Heart left ventricle (tissue), 16 donors: ENCODE results near the gene SERINC5. TPM values are rescaled to one million over a fixed set of nuclear protein-coding genes. Genes with fewer than 3 reads are reported as not detected.

Source experiments
- ATAC-seq, 4 donors: fragments of 200-7000 bp; cut with Tn5 transposase; one replicate each; pipeline ENCODE4 v1.9.1; 2020 to 2022; ENCODE audit warnings: moderate library complexity in 4 of 4, mild to moderate bottlenecking in 3 of 4, moderate number of reproducible peaks in 1 of 4
- DNase-seq, 5 donors: peaks; one replicate each; pipeline ENCODE4 v3.0.0-alpha.2; 2020
- H3K27ac ChIP-seq, 12 donors: fragments of 200-600 bp; sonication (generic) in 4 of 12; one replicate each; pipeline versions ENCODE4 v1.5.0 to v1.8.0; 2016 to 2022; ENCODE audit warnings: mild to moderate bottlenecking in 2 of 12
- H3K27me3 ChIP-seq, 9 donors: fragments of 200-600 bp; sonication (generic) in 2 of 9; one replicate each; pipeline versions ENCODE4 v1.5.1 to v1.8.0; 2016 to 2022; ENCODE audit warnings: mild to moderate bottlenecking in 3 of 9
- H3K36me3 ChIP-seq, 9 donors: fragments of 200-600 bp; sonication (generic) in 2 of 9; one replicate each; pipeline versions ENCODE4 v1.5.0 to v1.8.0; 2018 to 2022; ENCODE audit warnings: mild to moderate bottlenecking in 2 of 9
- H3K4me1 ChIP-seq, 12 donors: fragments of 200-600 bp; sonication (generic) in 4 of 12; one replicate each; pipeline versions ENCODE4 v1.5.0 to v1.8.0; 2016 to 2022; ENCODE audit warnings: mild to moderate bottlenecking in 3 of 12
- H3K4me3 ChIP-seq, 12 donors: fragments of 200-600 bp; sonication (generic) in 4 of 12; one replicate each; pipeline versions ENCODE4 v1.5.0 to v1.8.0; 2017 to 2022; ENCODE audit warnings: mild to moderate bottlenecking in 9 of 12, moderate library complexity in 4 of 12
- H3K9me3 ChIP-seq, 12 donors: fragments of 200-600 bp; sonication (generic) in 4 of 12; one replicate each; pipeline versions ENCODE4 v1.5.0 to v1.8.0; 2016 to 2022; ENCODE audit warnings: mild to moderate bottlenecking in 1 of 12
- POLR2A ChIP-seq, 2 donors: fragments of 450-650 bp; IDR thresholded peaks; one replicate each; pipeline ENCODE4 v1.6.1; 2017; ENCODE audit warnings: antibody characterized with exemption in 2 of 2, mild to moderate bottlenecking in 2 of 2, moderate library complexity in 2 of 2
- WGBS, 4 donors: extraction: QIAGEN DNeasy Blood & Tissue Kit in 2 of 4; methylation state at CpG; one replicate each; pipeline versions ENCODE4 v1.1.5 to v1.1.7; 2013 to 2018; 5-methylcytosine and 5-hydroxymethylcytosine counted together
- intact Hi-C, 10 donors: fragments of 100-400 bp; cut with DNase I; formaldehyde crosslinking; loops; one replicate each; pipeline versions ENCODE4 v1.11.1 to v1.14.2; 2022
- polyA plus RNA-seq, 2 donors: library from polyadenylated mRNA; stranded (reverse); fragments of 200-250 nt; gene quantifications; one replicate each; pipeline ENCODE4 v1.2.3, GENCODE V29; 2013
- total RNA-seq, 9 donors: library from RNA; depleted of rRNA in 2 of 9; stranded (reverse); fragments of >200 nt in 2 of 9; fragmentation: NEBNext Ultra II Directional in 3 of 9; extraction: Animal tissue kit (Norgen Biotek cat#: 25700) in 3 of 9; gene quantifications; one replicate each; pipeline versions ENCODE4 v1.1.0 to v1.2.4, GENCODE V29; 2016 to 2023
- TF ChIP-seq, protein P1 (sequence below), 12 donors: fragments of 200-600 bp; sonication (generic) in 4 of 12; IDR thresholded peaks; one replicate each; pipeline versions ENCODE4 v1.5.0 to v1.8.0; 2018 to 2022; ENCODE audit warnings: antibody characterized with exemption in 12 of 12, mild to moderate bottlenecking in 5 of 12
- donor health status: ischemic (EF 13 %, LVEDD 7.1; RV severe dilation, severe dysfunction).
- donor health status: healthy with polysubstance abuse.
- donor health status: DM: no; HTN: yes; CAD: no.
- donor health status: DM: no; HTN: no; CAD: no.
- donor health status: ischemic (EF 25% LVEDD 6.9; RV normal size, moderate dysfunction).
- donor health status: ischemic (EF 25% LVEDD 5.7; RV mildly dilated, moderate dysfunction).
- donor health status: healthy.
- donor health status: DM: yes; HTN: yes; CAD: no.
- donor health status: ischemic (EF 35%, LVEDD 5.7; RV mildly dilated, moderate dysfunction).
- donor health status: nonischemic (EF 11% LVEDD 7.7; RV severe dilation, severe dysfunction).
- donor health status: DM: yes; HTN: yes; CAD: no.
- donor health status: PGD.
- donor health status: ischemic (EF 29% LVEDD 5.4; RV normal size, mild dysfunction).
- donor health status: nonischemic (EF 23%, LVEDD 6.1; RV moderate dilation, normal function).

The SERINC5 gene
- total and polyA plus RNA-seq, 11 donors = 3.2 to 25.9 (median 13.5) TPM

DNA sequence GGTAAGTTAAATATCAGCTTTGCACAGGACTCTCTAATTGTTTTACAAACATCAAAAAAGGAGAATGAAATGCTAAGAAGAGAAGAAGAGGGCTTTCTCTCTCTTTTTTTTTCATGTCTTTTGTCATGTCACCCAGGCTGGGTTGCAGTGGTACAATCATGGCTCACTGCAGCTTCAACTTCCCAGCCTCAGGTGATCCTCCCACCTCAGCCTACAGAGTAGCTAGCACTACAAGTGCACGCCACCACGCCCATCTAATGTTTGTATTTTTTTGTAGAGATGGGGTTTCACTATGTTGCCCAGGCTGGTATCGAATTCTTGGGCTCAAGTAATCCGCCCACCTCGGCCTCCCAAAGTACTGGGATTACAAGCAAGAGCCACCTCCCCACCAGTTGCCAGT lies 18.6 kb downstream of the SERINC5 start:
- peaks cover 0 to 9% (median 0%) of the 10 kb centered on the region in 9 donors for H3K36me3 ChIP-seq
- H3K4me3 ChIP-seq = no peak overlapping the region
- WGBS, 4 donors = 95 to 98% (median 97%) methylated on average over 5 of the region's 5 CpGs
- H3K27me3 ChIP-seq = no peaks in the 10 kb centered on the region
- ATAC-seq = no peak
- H3K9me3 ChIP-seq = no peaks in the 10 kb centered on the region
- intact Hi-C loops = no loop called here
- DNase-seq = no peak
- no peak overlapping the region for H3K27ac ChIP-seq
- peaks cover 6 to 43% (median 25%) of the 10 kb centered on the region in 12 donors for H3K4me1 ChIP-seq
- no peak for TF ChIP-seq POLR2A (IDR thresholded peaks at IDR 0.05)
- TF ChIP-seq, protein P1, sequence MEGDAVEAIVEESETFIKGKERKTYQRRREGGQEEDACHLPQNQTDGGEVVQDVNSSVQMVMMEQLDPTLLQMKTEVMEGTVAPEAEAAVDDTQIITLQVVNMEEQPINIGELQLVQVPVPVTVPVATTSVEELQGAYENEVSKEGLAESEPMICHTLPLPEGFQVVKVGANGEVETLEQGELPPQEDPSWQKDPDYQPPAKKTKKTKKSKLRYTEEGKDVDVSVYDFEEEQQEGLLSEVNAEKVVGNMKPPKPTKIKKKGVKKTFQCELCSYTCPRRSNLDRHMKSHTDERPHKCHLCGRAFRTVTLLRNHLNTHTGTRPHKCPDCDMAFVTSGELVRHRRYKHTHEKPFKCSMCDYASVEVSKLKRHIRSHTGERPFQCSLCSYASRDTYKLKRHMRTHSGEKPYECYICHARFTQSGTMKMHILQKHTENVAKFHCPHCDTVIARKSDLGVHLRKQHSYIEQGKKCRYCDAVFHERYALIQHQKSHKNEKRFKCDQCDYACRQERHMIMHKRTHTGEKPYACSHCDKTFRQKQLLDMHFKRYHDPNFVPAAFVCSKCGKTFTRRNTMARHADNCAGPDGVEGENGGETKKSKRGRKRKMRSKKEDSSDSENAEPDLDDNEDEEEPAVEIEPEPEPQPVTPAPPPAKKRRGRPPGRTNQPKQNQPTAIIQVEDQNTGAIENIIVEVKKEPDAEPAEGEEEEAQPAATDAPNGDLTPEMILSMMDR (IDR thresholded peaks at IDR 0.05) = no peak

DNA sequence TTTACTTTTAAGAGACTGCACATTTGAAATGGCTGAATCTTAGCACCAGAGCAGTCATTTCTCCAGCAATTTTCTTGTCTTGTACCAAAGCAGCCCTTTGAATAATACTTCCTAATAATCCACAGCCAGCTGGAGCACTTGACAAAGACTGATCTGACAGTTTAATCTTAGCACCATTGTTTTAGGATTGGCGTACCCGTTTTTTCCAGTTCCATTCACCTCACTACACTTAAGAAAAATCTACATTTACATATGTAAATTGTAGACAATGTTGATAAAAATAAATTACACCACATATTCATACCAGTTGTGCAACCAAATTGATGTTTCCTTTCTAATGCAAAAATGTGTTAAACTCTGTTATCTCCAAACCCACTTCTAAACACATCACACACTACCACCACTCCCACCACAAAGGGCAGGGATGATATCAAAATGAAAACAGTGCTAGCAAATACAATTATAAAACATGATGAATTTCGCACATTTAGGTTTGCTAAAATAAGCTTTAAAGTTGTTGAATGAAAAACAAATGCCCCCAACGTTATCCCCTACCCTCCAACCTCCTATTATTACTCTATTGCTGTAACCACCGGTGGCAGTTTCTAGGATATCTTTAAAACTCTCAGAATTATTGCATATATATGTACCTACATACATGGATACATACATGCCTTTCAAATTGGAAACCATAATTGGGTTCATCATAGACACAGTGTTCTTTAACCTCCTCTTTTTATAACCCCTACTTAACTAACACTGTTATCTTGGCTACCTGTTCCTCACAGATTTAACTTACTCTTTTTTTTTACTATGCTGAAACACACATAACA lies 21.5 kb downstream of the SERINC5 start:
- no peak overlapping the region for H3K27ac ChIP-seq
- H3K4me1 ChIP-seq = peaks cover 0 to 43% (median 15%) of the 10 kb centered on the region in 12 donors
- ATAC-seq (no peak), DNase-seq (no peak)
- WGBS, 4 donors = 70 to 83% (median 73%) methylated on average over 5 of the region's 5 CpGs
- TF ChIP-seq, protein P1 (IDR thresholded peaks at IDR 0.05) = no peak
- TF ChIP-seq POLR2A (IDR thresholded peaks at IDR 0.05) = no peak
- H3K36me3 ChIP-seq = no peaks in the 10 kb centered on the region
- intact Hi-C loops = no loop called here
- no peaks in the 10 kb centered on the region for H3K9me3 ChIP-seq
- no peak overlapping the region for H3K4me3 ChIP-seq
- no peaks in the 10 kb centered on the region for H3K27me3 ChIP-seq

DNA sequence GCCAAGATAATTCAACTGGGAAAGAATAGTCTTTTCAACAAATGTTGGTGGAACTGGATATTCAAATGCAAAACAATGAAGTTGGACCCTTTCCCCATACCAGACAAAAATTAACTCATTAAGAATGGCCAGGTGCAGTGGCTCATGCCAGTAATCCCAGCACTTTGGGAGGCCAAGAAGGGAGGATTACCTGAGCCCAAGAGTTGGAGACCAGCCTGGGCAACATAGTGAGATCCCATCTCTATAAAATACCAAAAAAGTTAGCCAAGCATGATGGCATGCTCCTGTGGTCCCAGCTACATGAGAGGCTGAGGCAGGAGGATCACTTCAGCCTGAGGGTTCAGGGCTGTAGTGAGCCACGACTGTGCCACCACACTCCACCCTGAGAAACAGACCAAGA lies 24.2 kb downstream of the SERINC5 start:
- DNase-seq = no peak
- Histone ChIP-seq H3K9me3 (no peaks in the 10 kb centered on the region), H3K27ac (no peak overlapping the region), H3K4me3 (no peak overlapping the region), H3K4me1 (peaks cover 0 to 29% (median 5%) of the 10 kb centered on the region in 12 donors), H3K27me3 (no peaks in the 10 kb centered on the region), H3K36me3 (no peaks in the 10 kb centered on the region)
- 85 to 100% (median 94%) methylated on average over 1 of the region's 1 CpG for WGBS, 4 donors
- no peak for ATAC-seq
- TF ChIP-seq POLR2A (IDR thresholded peaks at IDR 0.05) = no peak
- TF ChIP-seq, protein P1 (IDR thresholded peaks at IDR 0.05) = no peak
- intact Hi-C loops = no loop called here

DNA sequence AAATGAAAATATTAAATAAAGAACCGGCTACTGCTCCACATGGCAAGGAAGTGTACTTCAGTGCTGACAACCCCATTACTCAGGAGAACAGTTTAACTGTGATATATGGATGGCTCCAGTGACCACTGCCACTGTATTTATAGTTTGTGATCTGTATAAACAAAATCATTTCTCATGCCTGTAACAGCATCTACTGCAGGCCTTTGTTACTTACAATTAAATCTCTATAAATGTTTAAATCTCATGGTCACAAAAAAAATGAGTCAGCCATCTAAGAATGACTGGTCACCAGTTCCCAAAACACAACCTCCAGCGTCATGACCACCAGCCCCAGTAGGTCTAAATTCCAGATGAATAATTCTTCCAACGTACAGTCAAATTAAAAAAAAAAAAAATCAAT lies 24.6 kb downstream of the SERINC5 start:
- ATAC-seq = no peak
- intact Hi-C loops = no loop called here
- TF ChIP-seq, protein P1 (IDR thresholded peaks at IDR 0.05) = no peak
- no peak for TF ChIP-seq POLR2A (IDR thresholded peaks at IDR 0.05)

More for the DNA sequence above, 24.6 kb downstream of the SERINC5 start:
- no peaks in the 10 kb centered on the region for H3K36me3 ChIP-seq
- H3K9me3 ChIP-seq = no peaks in the 10 kb centered on the region
- H3K4me1 ChIP-seq = peaks cover 0 to 29% (median 5%) of the 10 kb centered on the region in 12 donors
- no peak overlapping the region for H3K27ac ChIP-seq
- H3K4me3 ChIP-seq = no peak overlapping the region
- DNase-seq = no peak
- no peaks in the 10 kb centered on the region for H3K27me3 ChIP-seq
- 66 to 87% (median 78%) methylated on average over 3 of the region's 3 CpGs for WGBS, 4 donors
